WTC11 (cell line): ENCODE results near the gene SLC9A9.

ENCODE experiments used
- CREB1 ChIP-seq: sonication (generic); formaldehyde crosslinking; IDR thresholded peaks from 2 replicates; pipeline ENCODE4 v1.8.0; 2023; ENCODE audit warnings: mild to moderate bottlenecking, missing genetic modification reagents
- KAT7 ChIP-seq: sonication (generic); formaldehyde crosslinking; IDR thresholded peaks from 2 replicates; pipeline ENCODE4 v1.8.1; 2023; ENCODE audit warnings: missing genetic modification reagents, mild to moderate bottlenecking, borderline replicate concordance
- MAX ChIP-seq: sonication (generic); formaldehyde crosslinking; IDR thresholded peaks from 2 replicates; pipeline ENCODE4 v1.8.0; 2022; ENCODE audit warnings: mild to moderate bottlenecking, missing genetic modification reagents
- NFYB ChIP-seq: sonication (generic); formaldehyde crosslinking; conservative IDR thresholded peaks from 2 replicates; pipeline ENCODE4 v1.8.0; 2022; ENCODE audit warnings: low read depth, missing genetic modification reagents
- SP1 ChIP-seq: sonication (generic); formaldehyde crosslinking; conservative IDR thresholded peaks from 2 replicates; pipeline ENCODE4 v1.8.1; 2022; ENCODE audit warnings: missing genetic modification reagents
- TF ChIP-seq, protein P1 (sequence below): fragments of 250-450 bp; sonication (Bioruptor Pico); IDR thresholded peaks from 2 replicates; pipeline ENCODE4 v1.9.0; 2021; ENCODE audit warnings: mild to moderate bottlenecking

GRCh38 chr3:143737065-143737464 is 111.2 kb downstream of the SLC9A9 start:
- no peak for TF ChIP-seq KAT7 (CRISPR knock-in tag)
- no peak for TF ChIP-seq NFYB (CRISPR knock-in tag)
- no peak for TF ChIP-seq SP1
- TF ChIP-seq, protein P1, sequence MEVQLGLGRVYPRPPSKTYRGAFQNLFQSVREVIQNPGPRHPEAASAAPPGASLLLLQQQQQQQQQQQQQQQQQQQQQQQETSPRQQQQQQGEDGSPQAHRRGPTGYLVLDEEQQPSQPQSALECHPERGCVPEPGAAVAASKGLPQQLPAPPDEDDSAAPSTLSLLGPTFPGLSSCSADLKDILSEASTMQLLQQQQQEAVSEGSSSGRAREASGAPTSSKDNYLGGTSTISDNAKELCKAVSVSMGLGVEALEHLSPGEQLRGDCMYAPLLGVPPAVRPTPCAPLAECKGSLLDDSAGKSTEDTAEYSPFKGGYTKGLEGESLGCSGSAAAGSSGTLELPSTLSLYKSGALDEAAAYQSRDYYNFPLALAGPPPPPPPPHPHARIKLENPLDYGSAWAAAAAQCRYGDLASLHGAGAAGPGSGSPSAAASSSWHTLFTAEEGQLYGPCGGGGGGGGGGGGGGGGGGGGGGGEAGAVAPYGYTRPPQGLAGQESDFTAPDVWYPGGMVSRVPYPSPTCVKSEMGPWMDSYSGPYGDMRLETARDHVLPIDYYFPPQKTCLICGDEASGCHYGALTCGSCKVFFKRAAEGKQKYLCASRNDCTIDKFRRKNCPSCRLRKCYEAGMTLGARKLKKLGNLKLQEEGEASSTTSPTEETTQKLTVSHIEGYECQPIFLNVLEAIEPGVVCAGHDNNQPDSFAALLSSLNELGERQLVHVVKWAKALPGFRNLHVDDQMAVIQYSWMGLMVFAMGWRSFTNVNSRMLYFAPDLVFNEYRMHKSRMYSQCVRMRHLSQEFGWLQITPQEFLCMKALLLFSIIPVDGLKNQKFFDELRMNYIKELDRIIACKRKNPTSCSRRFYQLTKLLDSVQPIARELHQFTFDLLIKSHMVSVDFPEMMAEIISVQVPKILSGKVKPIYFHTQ (CRISPR knock-in tag) = no peak
- TF ChIP-seq MAX (CRISPR knock-in tag) = no peak
- TF ChIP-seq CREB1 = no peak
